HG02885 (cell line): Measurements from ENCODE around the gene NES.

Experiments
- ATAC-seq: cut with Tn5 transposase; IDR thresholded peaks from one replicate; pipeline ENCODE4 v1.9.1; 2021; ENCODE audit warnings: mild to moderate bottlenecking; ENCODE audit not compliant: unreplicated experiment, poor library complexity

NES gene

GRCh38 chr1:156682166-156682890, 5.1 kb upstream of the NES start:
- ATAC-seq, result no peak

GRCh38 chr1:156681196-156681960, 4.2 kb upstream of the NES start:
- ATAC-seq, result no peak

- ATAC-seq, result no peak
These were observed 2.8 kb upstream of the NES start for GRCh38 chr1:156680056-156680455.

- ATAC-seq, result no peak
These were observed 699 bp upstream of the NES start for GRCh38 chr1:156677616-156678596.

- no peak for ATAC-seq
These were observed 940 bp downstream of the NES start for GRCh38 chr1:156676114-156676819.

GRCh38 chr1:156675210-156676113, 1.7 kb downstream of the NES start:
- ATAC-seq, result no peak

- no peak for ATAC-seq
These were observed 3.7 kb downstream of the NES start for GRCh38 chr1:156673387-156674121.

GRCh38 chr1:156671804-156672203, 5.4 kb downstream of the NES start:
- no peak for ATAC-seq

GRCh38 chr1:156670791-156671190, 6.4 kb downstream of the NES start:
- ATAC-seq, result no peak

- ATAC-seq, result no peak
These were observed 6.8 kb downstream of the NES start for GRCh38 chr1:156670359-156670758.

GRCh38 chr1:156669794-156670193, 7.4 kb downstream of the NES start:
- no peak for ATAC-seq

GRCh38 chr1:156668801-156669637, 8.2 kb downstream of the NES start:
- no peak for ATAC-seq

- ATAC-seq, result no peak
These were observed 9.1 kb downstream of the NES start for GRCh38 chr1:156667968-156668709.

- ATAC-seq, result no peak
These were observed 9.6 kb downstream of the NES start for GRCh38 chr1:156667610-156667967.

GRCh38 chr1:156666862-156667609, 10.2 kb downstream of the NES start:
- ATAC-seq, result no peak

- ATAC-seq, result no peak
These were observed 11.7 kb downstream of the NES start for GRCh38 chr1:156665539-156665938.
